Subcutaneous abdominal adipose tissue (tissue), 5 donors: ENCODE measurements around the gene MS4A5.
A peak's percentile ranks its signal among the peaks of the same experiment; 100 is the strongest.
"Not testable (repeated sequence)": the region's sequence is repeated elsewhere in the genome, so short reads cannot be mapped to it uniquely, and the experiment has no call there.

Experiments used
- H3K27ac ChIP-seq: one replicate; pipeline ENCODE4 v1.7.0; 2013; ENCODE audit warnings: low read depth, mild to moderate bottlenecking, inconsistent platforms, low read length, moderate library complexity
- H3K27me3 ChIP-seq, 5 donors: one replicate each; pipeline ENCODE4 v1.7.0; 2013; ENCODE audit warnings: low read length in 5 of 5, inconsistent platforms in 1 of 5; ENCODE audit not compliant: control insufficient read depth in 5 of 5, insufficient read depth in 4 of 5
- H3K36me3 ChIP-seq, 5 donors: one replicate each; pipeline ENCODE4 v1.7.0; 2013; ENCODE audit warnings: low read length in 5 of 5; ENCODE audit not compliant: control insufficient read depth in 5 of 5, insufficient read depth in 5 of 5
- H3K4me1 ChIP-seq, 5 donors: one replicate each; pipeline ENCODE4 v1.7.0; 2013; ENCODE audit warnings: low read length in 5 of 5, mild to moderate bottlenecking in 3 of 5, moderate library complexity in 1 of 5; ENCODE audit not compliant: control insufficient read depth in 5 of 5, insufficient read depth in 5 of 5
- H3K4me3 ChIP-seq, 5 donors: one replicate each; pipeline ENCODE4 v1.7.0; 2013; ENCODE audit warnings: low read length in 5 of 5, low read depth in 1 of 5
- H3K9ac ChIP-seq, 5 donors: one replicate each; pipeline ENCODE4 v1.7.0; 2013; ENCODE audit warnings: low read length in 5 of 5, mild to moderate bottlenecking in 4 of 5, moderate library complexity in 3 of 5
- H3K9me3 ChIP-seq, 5 donors: one replicate each; pipeline ENCODE4 v1.7.0; 2013; ENCODE audit warnings: low read length in 5 of 5; ENCODE audit not compliant: control insufficient read depth in 5 of 5
- donor health status: healthy.
- donor health status: healthy.
- donor health status: healthy.
- donor health status: healthy.
- donor health status: healthy.

MS4A5 gene

DNA sequence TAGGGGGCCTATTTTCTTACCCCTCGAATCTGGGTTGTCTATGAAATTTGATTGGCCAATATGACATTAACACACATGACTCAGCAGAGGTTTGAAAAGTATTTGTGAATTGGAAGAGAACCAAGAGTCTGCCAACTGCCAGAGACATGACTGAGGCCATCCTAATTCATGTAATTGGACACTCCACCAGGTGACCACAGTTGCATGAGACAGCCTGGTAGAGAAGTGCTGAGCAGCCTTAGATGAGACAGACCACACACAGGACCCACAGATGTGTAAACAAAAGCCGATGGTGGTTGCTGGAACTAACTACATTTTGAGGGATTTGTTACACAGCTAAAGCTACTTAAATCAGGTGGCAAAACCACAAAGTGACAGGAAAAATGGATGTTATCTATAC is 855 bp upstream of the MS4A5 start:
- Histone ChIP-seq H3K9me3 (no peaks in the 10 kb centered on the region), H3K4me3 (no peak overlapping the region), H3K27ac (no peak overlapping the region), H3K36me3 (no peaks in the 10 kb centered on the region), H3K27me3 (no peaks in the 10 kb centered on the region), H3K4me1 (no peaks in the 10 kb centered on the region), H3K9ac (no peak overlapping the region)

DNA sequence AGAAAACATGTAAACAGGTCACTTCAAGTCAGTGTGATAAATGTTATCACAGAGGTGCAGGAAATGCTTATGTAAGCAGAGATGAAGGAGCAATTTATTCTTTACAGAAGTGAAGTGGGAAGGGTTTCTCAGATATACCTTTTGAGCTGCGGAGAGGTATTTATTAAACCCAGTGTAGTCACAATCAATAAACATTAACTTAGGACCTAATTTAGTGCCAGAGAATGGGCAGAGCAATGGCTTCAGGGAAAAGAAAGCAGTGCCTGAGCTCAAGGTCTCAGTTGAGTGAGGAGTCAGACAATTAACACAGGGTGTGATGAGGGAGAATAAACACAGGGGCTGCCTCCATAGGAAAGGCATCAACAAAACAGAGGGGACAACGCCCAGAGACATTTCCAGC is 1.9 kb downstream of the MS4A5 start:
- Histone ChIP-seq H3K9me3 (no peaks in the 10 kb centered on the region), H3K9ac (no peak overlapping the region), H3K4me3 (no peak overlapping the region), H3K36me3 (no peaks in the 10 kb centered on the region), H3K4me1 (no peaks in the 10 kb centered on the region), H3K27me3 (no peaks in the 10 kb centered on the region), H3K27ac (no peak overlapping the region)

DNA sequence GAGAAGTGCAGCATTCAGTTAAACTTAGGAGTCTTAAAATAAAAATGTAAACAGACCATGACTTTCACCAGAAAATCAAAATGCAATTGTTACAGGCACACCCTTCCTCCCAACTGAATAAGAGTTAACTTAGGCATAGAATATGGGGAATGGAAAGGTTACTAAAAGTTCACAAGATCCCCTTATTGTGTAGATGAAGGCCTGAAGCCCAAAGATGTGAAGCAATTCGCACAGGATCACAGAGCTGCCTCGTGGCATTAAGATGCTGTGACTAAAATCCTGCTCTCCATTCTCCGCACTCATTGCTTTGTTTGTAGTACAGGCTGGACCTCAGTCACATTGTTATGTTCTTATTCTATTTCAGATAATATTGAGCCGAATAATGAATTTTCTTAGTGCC is 4.0 kb downstream of the MS4A5 start:
- Histone ChIP-seq H3K27ac (no peak overlapping the region), H3K36me3 (no peaks in the 10 kb centered on the region), H3K4me3 (no peak overlapping the region), H3K9ac (no peak overlapping the region), H3K27me3 (no peaks in the 10 kb centered on the region), H3K9me3 (no peaks in the 10 kb centered on the region), H3K4me1 (no peaks in the 10 kb centered on the region)

DNA sequence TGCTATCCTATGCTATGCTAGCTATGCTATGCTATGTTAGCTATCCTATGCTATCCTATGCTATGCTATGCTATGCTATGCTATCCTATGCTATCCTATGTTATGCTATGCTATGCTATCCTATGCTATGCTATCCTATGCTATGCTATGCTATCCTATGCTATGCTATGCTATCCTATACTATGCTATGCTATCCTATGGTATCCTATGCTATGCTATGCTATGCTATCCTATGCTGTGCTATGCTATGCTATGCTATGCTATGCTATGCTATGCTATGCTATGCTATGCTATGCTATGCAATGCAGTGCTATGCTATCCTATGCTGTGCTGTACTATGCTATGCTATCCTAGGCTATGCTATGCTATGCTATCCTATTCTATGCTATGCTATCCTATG is 17.7 kb downstream of the MS4A5 start:
- Histone ChIP-seq H3K27ac (no peak overlapping the region), H3K36me3 (no peaks in the 10 kb centered on the region), H3K4me1 (peaks cover 0 to 5% (median 0%) of the 10 kb centered on the region in 5 donors), H3K27me3 (no peaks in the 10 kb centered on the region), H3K4me3 (peak overlapping the region in 1 of 5 donors; percentile 2), H3K9me3 (no peaks in the 10 kb centered on the region), H3K9ac (no peak overlapping the region)

DNA sequence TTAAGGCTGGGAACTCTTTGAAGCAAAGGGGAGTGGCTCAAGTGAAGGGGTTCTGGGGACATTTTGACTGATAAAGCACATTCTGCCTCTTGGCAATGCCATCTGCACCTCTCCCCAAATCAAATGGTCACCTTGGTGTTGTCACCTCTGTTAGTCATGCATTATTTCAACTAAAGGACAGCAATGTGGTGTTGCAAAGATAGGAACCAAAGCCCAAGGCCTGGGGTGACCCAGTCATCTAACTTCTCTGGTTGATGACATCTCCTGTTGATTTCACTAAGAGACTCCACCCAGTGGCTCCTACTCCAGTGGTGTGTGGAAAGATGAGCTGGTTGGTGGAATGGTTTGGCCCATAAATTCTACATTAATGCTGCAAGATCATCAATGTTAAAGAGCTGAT is 18.5 kb downstream of the MS4A5 start:
- no peaks in the 10 kb centered on the region for H3K36me3 ChIP-seq
- no peak overlapping the region for H3K27ac ChIP-seq
- no peaks in the 10 kb centered on the region for H3K27me3 ChIP-seq
- no peaks in the 10 kb centered on the region for H3K9me3 ChIP-seq
- H3K4me1 ChIP-seq: peaks cover 0 to 5% (median 0%) of the 10 kb centered on the region in 5 donors
- H3K9ac ChIP-seq: no peak overlapping the region
- no peak overlapping the region for H3K4me3 ChIP-seq

DNA sequence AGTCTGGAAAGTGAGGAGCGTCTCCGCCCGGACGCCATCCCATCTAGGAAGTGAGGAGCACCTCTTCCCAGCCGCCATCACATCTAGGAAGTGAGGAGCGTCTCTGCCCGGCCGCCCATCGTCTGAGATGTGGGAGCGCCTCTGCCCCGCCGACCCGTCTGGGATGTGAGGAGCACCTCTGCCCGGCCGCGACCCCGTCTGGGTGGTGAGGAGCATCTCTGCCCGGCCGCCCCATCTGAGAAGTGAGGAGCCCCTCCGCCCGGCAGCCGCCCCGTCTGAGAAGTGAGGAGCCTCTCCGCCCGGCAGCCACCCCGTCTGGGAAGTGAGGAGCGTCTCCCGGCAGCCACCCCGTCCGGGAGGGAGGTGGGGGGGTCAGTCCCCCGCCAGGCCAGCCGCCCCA is 21.8 kb downstream of the MS4A5 start:
- H3K27me3 ChIP-seq, H3K9ac ChIP-seq, H3K27ac ChIP-seq, H3K9me3 ChIP-seq, H3K4me3 ChIP-seq, H3K36me3 ChIP-seq, H3K4me1 ChIP-seq: not testable (repeated sequence)

DNA sequence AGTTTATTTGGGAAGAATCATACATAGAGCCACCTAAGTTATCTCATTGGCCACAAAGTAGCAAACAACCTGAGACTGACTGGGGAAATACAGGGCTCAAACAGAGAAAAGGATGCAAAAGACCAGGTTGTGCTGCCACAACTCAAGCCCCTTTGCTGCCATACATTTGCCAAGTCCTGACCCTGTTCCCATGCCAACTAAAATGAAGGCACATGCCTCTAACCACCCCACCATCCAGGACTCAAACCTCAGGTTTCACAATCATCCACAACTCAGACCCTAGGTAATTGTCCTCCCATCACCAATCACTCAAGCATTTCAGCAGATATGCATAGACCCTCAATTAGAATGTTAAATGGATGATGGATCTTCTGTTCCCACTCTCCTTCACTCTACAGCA is 24.8 kb downstream of the MS4A5 start:
- H3K4me1 ChIP-seq: no peaks in the 10 kb centered on the region
- no peaks in the 10 kb centered on the region for H3K9me3 ChIP-seq
- no peak overlapping the region for H3K4me3 ChIP-seq
- peaks cover 0 to 3% (median 0%) of the 10 kb centered on the region in 5 donors for H3K27me3 ChIP-seq
- no peaks in the 10 kb centered on the region for H3K36me3 ChIP-seq
- no peak overlapping the region for H3K9ac ChIP-seq
- H3K27ac ChIP-seq: no peak overlapping the region

DNA sequence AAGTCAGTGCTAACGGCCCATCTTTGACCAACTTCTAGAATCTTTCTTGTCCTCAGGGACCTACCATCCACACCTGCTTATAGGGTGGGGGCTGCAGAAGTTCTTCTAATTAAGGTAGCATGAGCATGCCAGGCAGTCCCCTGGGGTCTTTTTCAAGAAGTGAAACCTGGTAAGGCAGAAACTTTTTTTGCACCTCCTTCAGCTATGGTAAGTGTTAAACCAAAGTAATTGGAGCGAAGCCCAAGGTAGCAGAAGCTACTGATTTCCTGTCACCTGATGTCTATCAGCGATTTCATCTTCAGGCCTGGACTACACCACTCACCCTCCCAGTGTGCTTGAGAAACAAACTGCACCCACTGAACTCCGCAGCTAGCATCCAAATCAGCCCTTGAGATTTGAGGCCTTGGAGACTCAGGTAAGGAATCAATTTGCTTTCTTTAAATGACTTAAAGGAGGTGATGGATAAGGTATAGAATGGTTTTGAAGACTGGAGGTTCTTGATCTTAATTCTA is 26.2 kb downstream of the MS4A5 start, which contains the start of gene MS4A1:
Gene MS4A1 (plus strand): TSS at position 317 of the 512 bp plus-strand sequence. CDS start 6,528 bp downstream, outside the sequence.
- H3K9ac ChIP-seq: no peak within 1 kb of the TSS
- H3K9me3 ChIP-seq: no peaks in the 10 kb centered on the region
- peaks cover 0 to 3% (median 0%) of the 10 kb centered on the region in 5 donors for H3K27me3 ChIP-seq
- no peaks in the 10 kb centered on the region for H3K36me3 ChIP-seq
- H3K4me1 ChIP-seq: no peaks in the 10 kb centered on the region
- H3K27ac ChIP-seq: no peak within 1 kb of the TSS
- H3K4me3 ChIP-seq: no peak within 1 kb of the TSS

DNA sequence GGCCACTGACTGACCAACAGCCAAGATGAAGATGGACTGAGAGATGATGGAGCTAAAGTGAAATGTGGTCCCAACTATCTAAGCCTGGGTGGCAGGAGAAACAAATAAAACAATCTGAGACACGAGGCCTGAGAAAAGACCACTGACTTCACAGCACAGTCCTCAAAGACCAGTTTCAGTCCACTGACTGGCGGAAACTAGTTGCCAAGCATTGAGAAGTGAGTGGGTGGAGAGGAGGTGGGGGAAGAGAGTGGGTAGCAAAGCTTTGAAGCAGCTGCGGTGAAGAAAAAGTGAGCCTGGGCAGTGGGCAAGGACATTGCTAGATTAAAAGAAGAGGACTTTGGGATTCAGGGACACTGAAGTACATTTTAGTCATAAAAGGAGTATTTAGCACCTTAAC is 28.2 kb downstream of the MS4A5 start:
- no peak overlapping the region for H3K27ac ChIP-seq
- no peak overlapping the region for H3K9ac ChIP-seq
- H3K27me3 ChIP-seq: peaks cover 0 to 3% (median 0%) of the 10 kb centered on the region in 5 donors
- H3K4me1 ChIP-seq: no peaks in the 10 kb centered on the region
- no peaks in the 10 kb centered on the region for H3K36me3 ChIP-seq
- H3K4me3 ChIP-seq: no peak overlapping the region
- H3K9me3 ChIP-seq: no peaks in the 10 kb centered on the region

DNA sequence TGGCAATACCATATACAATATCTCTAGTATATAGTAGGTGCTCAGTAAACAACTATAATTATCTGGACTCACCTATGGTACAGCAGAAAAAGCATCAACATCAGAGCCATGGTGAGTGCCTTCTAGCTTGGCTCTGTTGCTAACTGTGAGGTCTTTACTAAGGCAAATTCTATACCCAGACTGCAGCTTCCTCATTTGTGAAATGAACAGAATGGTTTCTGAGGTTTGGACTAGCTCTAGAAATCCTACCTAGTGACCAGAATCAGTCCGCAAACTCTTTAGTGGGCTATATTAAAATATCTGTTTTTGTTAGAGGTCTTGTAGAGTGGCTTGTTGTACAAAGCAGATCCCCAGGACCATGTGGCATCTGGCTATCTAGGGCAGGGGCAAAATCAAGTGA is 30.0 kb downstream of the MS4A5 start:
- no peak overlapping the region for H3K27ac ChIP-seq
- no peak overlapping the region for H3K9ac ChIP-seq
- peaks cover 0 to 3% (median 0%) of the 10 kb centered on the region in 5 donors for H3K27me3 ChIP-seq
- H3K9me3 ChIP-seq: no peaks in the 10 kb centered on the region
- H3K4me1 ChIP-seq: no peaks in the 10 kb centered on the region
- no peaks in the 10 kb centered on the region for H3K36me3 ChIP-seq
- no peak overlapping the region for H3K4me3 ChIP-seq

DNA sequence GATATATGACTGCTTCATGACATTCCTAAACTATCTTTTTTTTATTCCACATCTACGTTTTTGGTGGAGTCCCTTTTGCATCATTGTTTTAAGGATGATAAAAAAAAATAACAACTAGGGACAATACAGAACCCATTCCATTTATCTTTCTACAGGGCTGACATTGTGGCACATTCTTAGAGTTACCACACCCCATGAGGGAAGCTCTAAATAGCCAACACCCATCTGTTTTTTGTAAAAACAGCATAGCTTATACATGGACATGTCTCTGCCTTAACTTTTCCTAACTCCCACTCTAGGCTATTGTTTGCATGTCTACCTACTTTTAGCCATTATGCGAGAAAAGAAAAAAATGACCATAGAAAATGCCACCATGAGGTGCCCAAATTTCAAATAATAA is 39.5 kb downstream of the MS4A5 start:
- Histone ChIP-seq H3K4me1 (peaks cover 0 to 5% (median 0%) of the 10 kb centered on the region in 5 donors), H3K4me3 (no peak overlapping the region), H3K27me3 (no peaks in the 10 kb centered on the region), H3K9me3 (no peaks in the 10 kb centered on the region), H3K36me3 (no peaks in the 10 kb centered on the region), H3K27ac (no peak overlapping the region), H3K9ac (no peak overlapping the region)
